A549 (cell line): Measurements from ENCODE around the gene RAB1B. TPM values are rescaled to one million over a fixed set of nuclear protein-coding genes. Genes with fewer than 3 reads are reported as not detected.

Experiments used
- ATAC-seq, 2 experiments: fragments of 200-7000 bp in 1 of 2; fragments of >200 bp in 1 of 2; cut with Nextera tagmentation in 1 of 2; cut with Tn5 transposase in 1 of 2; 3 replicates each; pipeline versions ENCODE4 v1.8.0 to v1.9.1; 2018 to 2020; ENCODE audit warnings: mild to moderate bottlenecking in 1 of 2, moderate library complexity in 1 of 2
- CTCF ChIA-PET: fragments of 300-600 bp; sonication (Branson Sonifier 250); formaldehyde crosslinking; extraction: SDS; loops from one replicate; lab custom pipeline; 2021; ENCODE audit warnings: antibody characterized with exemption, inconsistent platforms; lab: Yijun Ruan, JAX
- POLR2A ChIA-PET: fragments of 350-600 bp; formaldehyde crosslinking; extraction: SDS; loops from one replicate; lab custom pipeline; 2021; ENCODE audit warnings: antibody characterized with exemption, inconsistent platforms; lab: Yijun Ruan, JAX
- DNase-seq, 2 experiments: peaks; one replicate each; pipeline versions ENCODE4 v3.0.0 to v3.0.0-alpha.2; 2011 to 2016; ENCODE audit warnings: low read depth in 1 of 2, low spot score in 1 of 2
- FAIRE-seq: peaks from 2 replicates; lab custom pipeline; 2011; peaks lifted over from hg19 to GRCh38; lab: Jason Lieb, UNC
- H3K27ac ChIP-seq, 2 experiments: fragments of >200 bp; sonication (Bioruptor Twin); formaldehyde crosslinking; 3 replicates each; pipeline ENCODE4 v1.5.1; 2016 to 2017
- H3K4me1 ChIP-seq: fragments of >200 bp; sonication (Bioruptor Twin); formaldehyde crosslinking; 3 replicates; pipeline ENCODE4 v1.6.1; 2016
- H3K4me2 ChIP-seq: fragments of >200 bp; sonication (Bioruptor Twin); formaldehyde crosslinking; 3 replicates; pipeline ENCODE4 v1.6.1; 2016
- H3K4me3 ChIP-seq: fragments of >200 bp; sonication (Bioruptor Twin); formaldehyde crosslinking; 3 replicates; pipeline ENCODE4 v1.5.1; 2016
- H3K9me3 ChIP-seq: fragments of >200 bp; sonication (Bioruptor Twin); formaldehyde crosslinking; 3 replicates; pipeline ENCODE4 v1.6.1; 2016
- BHLHE40 ChIP-seq: IDR thresholded peaks from 2 replicates; pipeline ENCODE4 v1.6.1; 2012; ENCODE audit warnings: low read depth, low read length, inconsistent platforms
- CHD2 ChIP-seq: fragments of 150-350 bp; IDR thresholded peaks from 2 replicates; pipeline ENCODE4 v1.6.1; 2014; ENCODE audit warnings: low read length; ENCODE audit not compliant: partially characterized antibody
- CTCF ChIP-seq: fragments of >200 bp; sonication (Bioruptor Twin); formaldehyde crosslinking; IDR thresholded peaks from 3 replicates; pipeline ENCODE4 v1.5.1; 2016
- E2F6 ChIP-seq: IDR thresholded peaks from 2 replicates; pipeline ENCODE4 v1.6.1; 2012; ENCODE audit warnings: low read depth, borderline replicate concordance
- EHMT2 ChIP-seq: fragments of 200-600 bp; sonication (generic); IDR thresholded peaks from 2 replicates; pipeline ENCODE4 v1.6.1; 2016; ENCODE audit warnings: antibody characterized with exemption, low read depth, mild to moderate bottlenecking, moderate library complexity
- HDAC2 ChIP-seq: fragments of 200-600 bp; sonication (generic); IDR thresholded peaks from 2 replicates; pipeline ENCODE4 v1.6.1; 2016
- HES2 ChIP-seq: fragments of >200 bp; sonication (Bioruptor Twin); formaldehyde crosslinking; IDR thresholded peaks from 2 replicates; pipeline ENCODE4 v1.6.1; 2016
- HMGXB4 ChIP-seq: fragments of 250-450 bp; sonication (Bioruptor Pico); IDR thresholded peaks from 2 replicates; pipeline ENCODE4 v1.5.0; 2021; ENCODE audit warnings: mild to moderate bottlenecking, moderate library complexity, borderline replicate concordance
- HOXB5 ChIP-seq: fragments of 250-450 bp; sonication (Bioruptor Pico); IDR thresholded peaks from 2 replicates; pipeline ENCODE4 v1.5.0; 2020; ENCODE audit warnings: mild to moderate bottlenecking, moderate library complexity
- KDM5A ChIP-seq: fragments of 200-600 bp; sonication (generic); IDR thresholded peaks from 2 replicates; pipeline ENCODE4 v1.6.1; 2016; ENCODE audit warnings: antibody characterized with exemption, mild to moderate bottlenecking
- NR3C1 ChIP-seq: fragments of >200 bp; sonication (Bioruptor Twin); formaldehyde crosslinking; IDR thresholded peaks from 3 replicates; pipeline ENCODE4 v1.6.1; 2017
- PBX3 ChIP-seq: IDR thresholded peaks from 2 replicates; pipeline ENCODE4 v1.6.1; 2012
- RCOR1 ChIP-seq: fragments of 150-350 bp; IDR thresholded peaks from 2 replicates; pipeline ENCODE4 v1.6.1; 2014; ENCODE audit warnings: antibody characterized with exemption, low read length, low read depth
- SMC3 ChIP-seq: fragments of >200 bp; sonication (Bioruptor Twin); formaldehyde crosslinking; IDR thresholded peaks from 3 replicates; pipeline ENCODE4 v1.6.1; 2018; ENCODE audit warnings: inconsistent platforms
- TP53 ChIP-seq: fragments of 250-450 bp; sonication (Bioruptor Pico); IDR thresholded peaks from 2 replicates; pipeline ENCODE4 v1.5.0; 2021; ENCODE audit warnings: mild to moderate bottlenecking, moderate library complexity
- USF2 ChIP-seq: fragments of 450-650 bp; IDR thresholded peaks from 2 replicates; pipeline ENCODE4 v1.6.1; 2014; ENCODE audit warnings: antibody characterized with exemption
- WGBS: methylation state at CpG from one replicate; pipeline ENCODE4 v1.1.6; 2017; ENCODE audit errors: missing lambda C conversion rate; 5-methylcytosine and 5-hydroxymethylcytosine counted together
- polyA plus RNA-seq, 4 experiments: library from polyadenylated mRNA; depleted of rRNA in 3 of 4; stranded (reverse); fragments of >200 nt; fragmentation: RNase III in 1 of 4; extraction: RNeasy Plus Mini Kit Qiagen cat#74134 plus additional on column Dnase treatment in 1 of 4; gene quantifications; 2 replicates in 3 of 4; 3 replicates in 1 of 4; pipeline ENCODE4 v1.2.3, GENCODE V29; 2011 to 2017

RAB1B gene
- polyA plus RNA-seq, 2 of the 4 experiments (the other 2 are of a cell fraction), result 87.8 to 147 TPM

- FAIRE-seq (no peak), DNase-seq (no peak)
- H3K27ac ChIP-seq, result no peak overlapping the region
- ChIA-PET POLR2A (no interaction called here), CTCF (interaction anchor here (0.5 kb wide), 1 partner anchor 121 kb away, joined by 3 read pairs; no protein-coding TSS in a partner anchor)
- 90% methylated on average over 8 of the region's 8 CpGs for WGBS
- H3K4me2 ChIP-seq, result no peak overlapping the region
- H3K4me1 ChIP-seq, result peaks cover 12% of the 10 kb centered on the region
- no peak overlapping the region for H3K4me3 ChIP-seq
- no peaks in the 10 kb centered on the region for H3K9me3 ChIP-seq
- no peak for TF ChIP-seq CHD2
- TF ChIP-seq SMC3, result no peak
- no peak for TF ChIP-seq HDAC2
- no peak for TF ChIP-seq KDM5A
- no peak for TF ChIP-seq BHLHE40
- no peak for TF ChIP-seq EHMT2
- no peak for TF ChIP-seq RCOR1
- no peak for TF ChIP-seq HMGXB4 (CRISPR knock-in tag)
- TF ChIP-seq TP53 (CRISPR knock-in tag), result no peak
- no peak for TF ChIP-seq HES2
- TF ChIP-seq E2F6, result no peak
- TF ChIP-seq HOXB5, result no peak
- TF ChIP-seq, all 56 proteins: peak for 0
- no peak for ATAC-seq
These were observed 4.1 kb upstream of the RAB1B start for GRCh38 chr11:66264383-66264782.

DNA sequence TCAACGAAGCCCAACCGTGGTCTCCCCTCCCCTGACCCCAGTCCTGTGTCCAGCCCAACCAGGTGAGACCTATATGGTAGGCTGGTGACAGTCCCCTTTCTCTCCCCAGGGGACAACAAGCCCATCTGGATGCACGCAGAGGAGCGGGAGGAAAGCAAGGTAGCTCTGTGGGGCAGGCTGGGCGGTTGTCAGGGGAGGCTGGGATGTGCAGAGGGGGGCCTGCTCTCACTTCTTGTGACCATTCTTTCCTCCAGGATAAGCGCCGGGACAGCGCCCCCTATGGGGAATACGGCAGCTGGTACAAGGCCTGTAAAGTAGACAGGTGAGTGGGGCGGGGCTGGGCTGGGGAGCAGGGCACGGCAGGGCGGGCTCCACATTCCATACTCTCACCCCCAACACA, 3.5 kb upstream of the RAB1B start:
- H3K9me3 ChIP-seq, result no peaks in the 10 kb centered on the region
- 86% methylated on average over 10 of the region's 12 CpGs for WGBS
- TF ChIP-seq USF2 (no peak), CTCF (peak; percentile 31; the same call in 2 of the 3 replicates), HOXB5 (no peak), NR3C1 (no peak), PBX3 (no peak), KDM5A (no peak)
- no peak overlapping the region for H3K4me2 ChIP-seq
- CTCF ChIA-PET, result interaction anchor here (0.5 to 0.9 kb wide), 4 partner anchors 14 to 120 kb away, joined by 3 read pairs; partner anchors contain the start of gene TMEM151A
- POLR2A ChIA-PET, result no interaction called here
- no peak for FAIRE-seq
- peak in 1 of 2 experiments; percentile 41 for DNase-seq
- no peak overlapping the region for H3K4me3 ChIP-seq
- H3K4me1 ChIP-seq, result peaks cover 17% of the 10 kb centered on the region
- no peak overlapping the region for H3K27ac ChIP-seq
- no peak for ATAC-seq
